IPS-NIHi7 (cell line): ENCODE results near the gene NUP210.

Experiments
- DNase-seq: peaks from one replicate; pipeline ENCODE4 v3.0.0; 2012; ENCODE audit warnings: mixed read lengths; ENCODE audit errors: extremely low spot score

Gene NUP210

DNA sequence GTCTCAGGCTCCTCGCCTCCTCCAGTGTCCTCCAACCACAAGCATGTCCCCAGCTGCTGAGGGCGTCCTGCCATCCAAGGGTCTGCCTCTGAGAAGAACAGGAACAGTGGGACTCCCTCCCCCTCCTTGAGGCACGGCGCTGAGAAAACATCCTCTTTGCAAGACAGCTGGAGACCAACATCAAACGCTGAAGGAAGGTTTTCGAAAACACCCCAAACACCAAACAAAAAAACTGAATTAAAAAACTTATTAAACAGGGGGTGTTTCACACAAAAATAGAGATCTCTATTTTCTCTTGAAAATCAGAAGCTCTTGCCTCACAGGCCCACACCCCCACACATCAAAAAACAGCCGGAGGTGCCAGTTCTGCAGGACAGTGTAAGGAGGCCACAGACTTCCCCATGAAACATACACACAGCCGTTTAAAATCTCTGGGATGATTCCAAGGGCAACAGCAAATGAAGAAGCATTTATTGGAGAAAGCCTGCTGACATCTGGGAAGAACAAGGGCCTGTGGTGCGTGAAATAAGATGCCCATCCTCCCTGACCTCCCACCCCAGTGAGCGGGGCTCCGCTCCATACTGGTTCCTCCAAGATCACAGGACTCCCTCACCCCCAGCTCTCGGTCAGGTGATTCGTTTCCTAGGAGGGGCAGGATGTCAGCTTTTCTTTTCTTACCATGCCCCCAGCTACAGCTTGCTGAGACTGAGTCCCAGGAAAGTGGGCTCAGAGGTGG lies 71.3 kb downstream of the NUP210 start:
- DNase-seq: peak; percentile 73

DNA sequence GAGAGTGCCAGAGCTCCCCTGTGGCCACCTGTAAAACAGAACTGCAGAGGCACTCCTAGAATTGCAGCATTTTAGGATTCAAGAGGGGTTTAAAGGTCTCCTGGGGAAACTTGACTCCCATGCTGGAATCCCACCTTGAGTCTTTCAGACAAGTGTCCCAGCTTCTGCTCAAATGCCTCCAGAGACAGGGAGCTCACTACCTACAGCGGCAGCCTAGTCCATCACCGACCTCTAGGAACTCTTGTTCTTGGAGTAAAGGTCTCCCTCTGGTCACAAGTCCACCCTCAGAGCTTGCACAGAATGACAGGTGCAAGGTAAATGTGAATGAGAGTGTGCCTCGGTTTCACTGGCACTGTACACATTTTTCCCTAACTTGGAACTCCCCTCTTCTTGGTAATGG lies 72.0 kb downstream of the NUP210 start:
- no peak for DNase-seq

DNA sequence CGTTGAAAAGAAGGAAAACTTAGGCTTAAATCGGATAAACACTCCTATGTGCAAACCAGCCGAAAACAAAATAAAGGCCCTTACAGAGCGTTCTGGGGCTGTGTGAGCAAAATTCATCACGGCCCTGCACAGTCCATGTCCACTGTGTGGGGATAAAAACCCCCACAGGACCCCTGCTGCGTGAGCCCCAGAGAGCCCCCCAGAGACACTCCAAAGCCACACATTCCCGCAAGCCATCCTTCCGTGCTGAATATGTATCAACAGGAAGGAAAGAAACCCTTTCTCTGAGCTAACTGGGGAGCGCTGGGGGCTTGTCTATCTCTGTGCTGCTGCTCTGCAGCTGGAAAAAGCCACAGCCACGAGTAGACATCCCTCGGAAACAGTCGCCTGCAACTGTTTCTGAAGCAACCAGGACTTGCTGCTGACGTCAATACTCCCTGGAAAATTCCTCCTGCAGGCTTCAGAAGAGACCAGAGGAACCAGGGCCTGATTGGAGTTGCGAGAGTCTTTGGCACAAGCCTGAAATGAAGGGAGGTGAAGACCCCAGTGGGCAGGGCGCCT lies 72.7 kb downstream of the NUP210 start:
- DNase-seq: peak; percentile 71

DNA sequence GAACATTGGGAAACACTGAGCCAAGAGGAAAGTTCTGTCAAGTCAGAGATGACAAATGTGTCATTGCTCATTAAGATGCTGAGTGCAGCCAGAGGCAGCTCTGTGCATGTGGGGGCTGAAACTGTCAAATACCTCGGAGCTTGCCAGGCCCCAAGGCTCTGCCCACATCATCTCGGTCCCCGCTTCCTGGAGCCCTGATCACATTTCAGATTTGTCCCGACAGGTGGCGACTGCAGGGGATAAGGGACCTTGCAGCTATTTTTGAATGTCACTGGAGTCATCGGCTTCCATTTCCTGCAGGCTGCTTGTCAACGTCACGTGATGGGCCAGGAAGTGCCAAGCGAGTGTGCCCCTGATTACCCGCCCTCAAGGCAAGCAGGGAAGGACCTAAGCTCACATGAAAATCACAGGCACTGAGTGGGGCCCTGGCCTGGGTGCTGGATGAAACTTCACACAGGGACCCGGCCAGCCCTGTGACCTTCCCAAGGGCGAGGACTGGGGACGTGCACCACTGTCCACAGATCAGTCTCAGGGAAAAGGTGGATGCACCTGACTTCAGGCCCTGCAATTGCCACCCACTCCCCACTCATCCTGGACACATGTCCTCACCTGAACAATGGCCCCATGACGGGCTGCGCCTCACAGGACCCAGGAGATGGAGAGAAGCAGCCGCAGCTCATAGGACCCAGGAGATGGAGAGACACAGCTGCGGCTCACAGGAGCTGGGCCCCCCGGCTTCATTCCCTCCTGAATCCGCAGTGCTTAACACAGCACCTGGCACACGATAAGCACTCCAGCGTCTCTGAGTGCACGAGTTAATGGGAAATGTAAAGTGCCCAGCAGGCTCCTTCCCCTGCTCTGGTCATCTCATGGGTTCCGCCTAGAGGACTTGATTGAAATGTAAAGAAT lies 73.4 kb downstream of the NUP210 start:
- DNase-seq: peak; percentile 77

DNA sequence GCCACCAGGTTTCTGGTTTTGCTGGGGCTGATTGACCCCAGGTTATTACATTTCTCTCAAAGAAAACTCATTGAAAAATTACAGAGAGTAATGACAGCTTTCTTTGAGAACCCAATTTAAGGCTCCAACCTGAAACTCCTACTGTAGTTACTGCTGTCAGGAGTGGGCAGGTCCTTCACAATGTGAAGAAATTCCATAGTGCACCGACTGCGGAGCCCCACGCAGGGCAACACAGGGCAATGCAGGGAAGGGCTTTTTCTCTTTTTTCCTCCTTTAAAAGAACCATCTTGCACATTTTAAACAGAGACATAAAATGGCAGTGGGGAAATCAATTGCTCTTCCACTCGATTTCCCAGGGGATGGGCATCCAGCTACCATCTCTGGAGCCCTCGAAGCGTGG lies 74.3 kb downstream of the NUP210 start:
- DNase-seq: no peak

- DNase-seq: no peak
Observed at GRCh38 chr3:13345284-13345683, 74.8 kb downstream of the NUP210 start.

- DNase-seq: no peak
Observed at GRCh38 chr3:13344663-13345062, 75.5 kb downstream of the NUP210 start.

- no peak for DNase-seq
Observed at GRCh38 chr3:13343601-13344000, 76.5 kb downstream of the NUP210 start.

DNA sequence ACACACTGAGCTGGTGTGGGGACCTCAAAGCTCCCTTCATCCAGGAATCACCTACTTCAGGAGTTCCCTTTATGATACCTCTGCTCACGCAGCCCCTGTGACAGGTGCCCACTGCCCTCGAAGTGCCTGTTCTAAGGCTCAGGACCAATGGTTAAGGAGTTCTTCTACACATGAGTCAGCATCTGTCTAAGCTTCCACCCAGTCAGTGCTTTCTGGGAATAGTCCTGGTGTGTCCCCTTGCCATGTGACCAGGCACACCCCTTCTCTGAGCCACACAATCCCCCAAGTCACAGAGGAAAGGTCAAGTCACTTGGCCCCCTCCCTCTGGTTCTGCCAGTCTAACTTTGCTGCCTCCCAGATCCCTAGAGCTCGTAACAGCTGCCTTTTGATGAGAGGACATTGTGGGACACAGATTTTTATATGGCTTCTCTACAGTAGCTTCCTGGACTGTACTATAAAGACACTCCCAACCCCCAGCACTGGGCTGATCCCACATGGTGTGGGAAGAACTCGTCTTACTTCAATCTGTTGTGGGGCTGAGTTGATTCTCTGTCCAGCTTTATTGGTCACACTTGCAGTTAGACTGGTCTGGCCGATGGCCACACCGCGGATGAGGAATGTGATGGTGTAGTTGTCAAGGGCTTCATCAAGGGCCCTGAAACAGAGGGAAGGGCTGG lies 78.8 kb downstream of the NUP210 start:
- no peak for DNase-seq

DNA sequence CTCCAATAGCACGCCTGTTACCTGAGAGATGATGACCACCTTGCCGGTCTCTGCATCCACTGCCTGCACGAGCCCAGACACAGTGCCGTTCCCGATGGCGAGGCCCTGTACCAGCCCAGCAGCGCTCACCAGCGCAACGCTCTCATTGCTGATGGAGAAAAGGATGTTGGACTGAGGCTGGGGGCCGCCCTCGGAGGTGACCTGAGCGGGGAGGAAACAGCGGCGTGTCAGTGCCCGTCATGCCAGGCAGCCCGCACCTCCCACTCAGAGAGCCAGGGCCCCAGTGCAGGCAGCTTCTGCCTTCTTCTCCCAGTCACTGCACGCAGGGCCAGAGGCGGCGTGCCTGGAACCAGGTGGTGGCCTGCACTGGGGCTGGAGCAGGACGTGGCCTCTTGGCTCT lies 80.3 kb downstream of the NUP210 start:
- DNase-seq: no peak

GRCh38 chr3:13338996-13339395 lies 81.1 kb downstream of the NUP210 start:
- no peak for DNase-seq

DNA sequence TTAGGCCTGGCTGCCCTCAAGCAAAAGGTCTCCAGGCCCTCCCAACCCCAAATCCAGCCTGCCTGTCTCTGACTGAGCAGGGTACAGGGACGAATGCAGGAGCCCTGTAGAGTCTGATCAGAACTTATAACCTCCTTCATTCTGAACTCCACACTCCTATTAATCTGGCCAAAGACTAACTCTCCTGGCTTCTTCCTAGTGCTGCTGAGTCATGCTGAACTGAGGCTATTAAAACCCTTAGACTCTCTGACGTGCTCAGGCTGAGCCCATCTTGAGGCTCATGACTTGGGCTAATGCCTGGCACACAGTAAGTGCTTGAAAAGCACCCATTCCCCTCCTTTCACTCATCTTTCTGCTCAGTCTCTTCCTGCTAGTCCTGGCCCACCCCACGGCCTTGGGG lies 81.9 kb downstream of the NUP210 start:
- no peak for DNase-seq

DNA sequence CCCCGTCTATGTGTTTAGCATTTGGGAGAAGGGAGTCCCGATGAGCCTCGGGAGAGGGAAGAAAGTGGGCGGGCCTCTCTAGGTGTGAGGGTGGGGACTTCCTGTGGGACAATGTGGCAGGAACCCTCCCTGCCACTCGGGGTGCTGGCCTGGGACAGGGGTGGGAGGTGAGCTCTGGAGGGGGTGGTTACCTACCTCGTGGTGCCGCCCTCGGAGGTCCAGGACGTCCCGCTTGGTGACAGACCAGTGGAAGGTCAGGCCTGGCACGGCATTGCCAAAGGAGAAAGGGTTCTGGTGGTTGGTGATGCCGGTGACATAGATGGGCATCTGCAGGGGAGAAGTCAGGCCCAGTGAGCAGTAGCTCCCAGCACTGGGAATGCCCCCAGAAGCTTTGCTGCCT lies 83.5 kb downstream of the NUP210 start:
- DNase-seq: no peak

DNA sequence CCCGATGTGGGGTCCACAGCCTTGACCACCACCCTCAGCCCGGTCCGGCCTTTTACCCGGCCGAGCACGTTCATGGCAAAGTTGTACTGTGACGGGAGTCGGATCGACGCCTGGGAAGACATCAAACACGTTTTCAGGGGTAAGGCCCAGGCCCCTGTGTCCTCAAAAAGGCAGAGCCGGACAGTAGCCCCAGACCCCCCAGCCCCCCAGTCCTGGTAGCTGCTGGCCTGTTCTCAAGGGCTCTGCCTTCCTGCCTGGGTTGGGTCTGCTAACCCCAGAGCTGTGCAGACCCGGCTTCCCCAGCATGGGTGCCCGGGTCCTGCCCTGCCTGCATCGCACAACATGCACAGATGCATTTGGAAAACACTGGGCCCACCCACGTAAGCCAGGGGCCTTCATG lies 84.6 kb downstream of the NUP210 start:
- no peak for DNase-seq

- no peak for DNase-seq
Observed at GRCh38 chr3:13335059-13335458, 85.1 kb downstream of the NUP210 start.

- DNase-seq: no peak
Observed at GRCh38 chr3:13333236-13333897, 86.8 kb downstream of the NUP210 start.

DNA sequence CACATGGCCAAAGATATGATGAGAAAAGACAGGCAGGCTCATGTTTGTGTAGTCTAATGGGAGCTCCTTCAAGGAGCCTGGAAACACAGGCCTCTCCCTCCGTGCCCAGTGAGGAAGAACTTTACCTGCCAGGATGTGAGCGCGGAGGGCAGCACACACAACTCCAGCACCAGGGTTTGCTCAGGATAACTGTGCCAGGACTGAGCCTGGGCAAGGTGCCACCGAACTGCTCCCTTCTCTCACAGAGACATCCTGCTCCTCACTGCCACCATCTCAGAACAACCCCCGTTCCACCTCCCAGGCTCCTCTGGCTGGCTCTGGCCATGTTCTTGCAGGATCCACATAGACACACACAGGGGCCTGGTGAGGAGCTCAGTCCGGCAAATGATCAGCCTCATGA lies 87.4 kb downstream of the NUP210 start:
- no peak for DNase-seq

DNA sequence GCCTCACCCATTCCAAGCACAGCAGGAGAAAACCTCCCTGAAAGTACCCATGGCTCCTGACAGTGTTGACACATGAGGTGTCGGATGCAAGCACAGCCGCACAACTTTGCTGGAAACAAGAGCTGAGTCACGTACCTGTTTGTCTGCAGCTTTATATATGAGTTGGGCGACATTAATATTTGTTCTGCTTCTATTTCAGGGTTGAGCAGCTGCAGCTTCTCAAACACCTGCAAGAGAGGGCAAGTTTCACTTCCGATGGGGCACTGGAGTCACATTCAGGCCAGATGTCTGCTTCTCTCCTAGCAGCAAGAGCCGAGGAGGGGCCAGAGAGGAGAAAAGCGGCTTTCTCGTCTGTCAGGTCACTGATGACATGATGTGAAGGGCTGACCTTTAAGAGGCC lies 88.0 kb downstream of the NUP210 start:
- DNase-seq: no peak

DNA sequence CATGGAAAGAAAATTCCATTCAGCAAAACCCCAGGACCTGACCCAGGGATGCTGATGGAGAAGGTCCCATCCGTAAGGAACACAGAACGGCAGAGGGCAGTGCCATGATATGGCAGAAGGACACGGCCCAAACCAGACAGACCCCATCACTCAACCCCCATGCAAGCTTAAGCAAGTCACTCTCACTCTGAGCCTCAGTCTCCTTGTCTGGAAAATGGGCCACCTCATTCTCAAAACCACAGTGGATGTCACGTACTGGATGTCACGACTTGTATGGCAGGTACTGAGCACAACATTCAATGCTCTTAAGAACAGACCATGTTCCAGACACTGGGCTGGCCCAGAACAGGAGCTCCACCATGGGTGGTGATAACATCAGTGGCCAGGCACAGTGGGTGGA lies 90.4 kb downstream of the NUP210 start:
- DNase-seq: no peak

- no peak for DNase-seq
Observed at GRCh38 chr3:13325892-13326443, 94.2 kb downstream of the NUP210 start.

DNA sequence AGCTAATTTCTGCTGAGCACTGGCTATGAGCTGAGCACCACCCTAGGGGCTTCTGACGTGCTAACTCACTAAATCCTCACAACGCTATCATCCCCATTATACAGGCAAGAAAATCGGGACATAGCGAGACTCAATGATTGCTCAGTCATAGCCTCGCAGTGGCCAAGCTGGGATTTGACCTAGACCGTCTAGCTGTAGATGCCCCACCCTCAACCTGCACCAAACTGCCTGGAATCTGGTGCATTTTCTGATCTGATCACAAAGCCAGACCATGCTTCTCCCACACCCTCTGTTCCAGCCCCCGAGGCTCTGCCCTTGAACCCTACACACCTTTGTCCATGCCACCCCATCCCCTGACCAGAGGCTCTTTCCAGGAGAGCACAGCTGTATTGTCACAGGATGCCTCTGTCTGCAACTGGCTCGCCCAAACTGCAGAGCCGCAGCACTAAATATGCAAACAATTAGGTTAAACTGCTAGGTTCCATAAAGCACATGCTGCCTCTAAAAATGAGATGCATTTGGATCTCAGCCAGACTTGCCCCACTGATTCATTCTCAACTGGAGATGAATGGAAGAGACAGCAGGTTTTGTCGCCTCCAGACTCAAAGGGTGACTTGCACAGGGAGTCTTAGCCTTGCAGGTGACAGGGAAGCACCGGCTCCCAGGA lies 95.2 kb downstream of the NUP210 start:
- no peak for DNase-seq
